Activated CD4-positive, alpha-beta T cell treated with anti-CD3 and anti-CD28 coated beads, Interleukin-2, amount 10 ng/mL, durations not matched to agents 24 days and 14 days (primary cell): ENCODE measurements around the gene KATNB1. TPM values are rescaled to one million over a fixed set of nuclear protein-coding genes. Genes with fewer than 3 reads are reported as not detected.
A peak's percentile ranks its signal among the peaks of the same experiment; 100 is the strongest.
"Not testable (repeated sequence)": the region's sequence is repeated elsewhere in the genome, so short reads cannot be mapped to it uniquely, and the experiment has no call there.

Experiments used
- DNase-seq: peaks from one replicate; pipeline ENCODE4 v3.0.0; 2022
- H3K27ac Mint-ChIP-seq: one replicate; pipeline ENCODE4 v1.8.0; 2022; ENCODE audit warnings: mild to moderate bottlenecking, mixed read lengths
- H3K27me3 Mint-ChIP-seq: one replicate; pipeline ENCODE4 v1.8.0; 2022; ENCODE audit warnings: mixed read lengths
- H3K36me3 Mint-ChIP-seq: one replicate; pipeline ENCODE4 v1.8.0; 2022; ENCODE audit warnings: low read depth, mild to moderate bottlenecking, mixed read lengths
- H3K4me1 Mint-ChIP-seq: one replicate; pipeline ENCODE4 v1.8.0; 2021; ENCODE audit warnings: mixed read lengths
- H3K4me3 Mint-ChIP-seq: one replicate; pipeline ENCODE4 v1.8.0; 2022; ENCODE audit warnings: mild to moderate bottlenecking, moderate library complexity, mixed read lengths
- H3K9me3 Mint-ChIP-seq: one replicate; pipeline ENCODE4 v1.8.0; 2021; ENCODE audit warnings: mixed read lengths
- intact Hi-C: fragments of 100-400 bp; cut with micrococcal nuclease; formaldehyde crosslinking; loops from one replicate; pipeline ENCODE4 v1.15.1; 2023
- total RNA-seq: library from RNA; stranded (reverse); gene quantifications from 2 replicates; pipeline ENCODE4 v1.2.3, GENCODE V29; 2022

KATNB1 gene
- total RNA-seq, 1 donor from 2014 or later, result 45.0 TPM

DNA sequence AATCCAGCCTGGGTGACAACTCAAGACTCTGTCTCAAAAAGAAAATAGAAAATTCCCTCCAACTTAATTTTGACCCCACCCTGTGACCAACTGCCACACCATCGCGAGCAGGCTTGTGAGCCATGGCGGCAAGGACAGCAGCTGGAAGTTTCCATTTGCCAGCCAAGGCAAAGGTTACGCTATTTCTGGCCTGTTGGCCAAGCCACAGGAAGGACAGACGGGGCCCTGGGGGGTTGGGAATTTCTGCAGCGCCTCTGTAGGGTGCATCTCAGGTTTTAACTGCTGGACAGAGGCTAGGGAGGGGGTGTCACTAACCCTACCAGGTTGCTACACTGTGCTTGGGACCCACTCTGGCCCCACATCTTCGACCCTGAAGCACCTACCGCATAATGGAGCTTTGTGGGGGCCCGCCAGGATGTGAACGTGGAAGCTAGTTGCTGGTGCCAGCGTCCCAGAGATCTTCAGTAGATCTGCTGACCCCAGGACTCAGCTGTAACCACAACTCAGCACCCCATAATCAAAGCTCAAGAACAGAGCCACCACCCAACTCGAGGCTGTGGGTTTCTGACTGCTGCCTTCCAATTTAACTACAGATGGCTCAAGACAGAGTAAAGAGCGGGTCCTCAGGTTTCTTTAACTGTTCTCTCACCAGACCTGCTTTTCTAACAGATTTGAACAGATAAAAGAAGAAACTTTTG lies 55.8 kb downstream of the KATNB1 start:
- Mint-ChIP-seq H3K36me3 (no peaks in the 10 kb centered on the region), H3K27ac (no peak overlapping the region), H3K9me3 (no peaks in the 10 kb centered on the region), H3K4me1 (peaks cover 1% of the 10 kb centered on the region), H3K4me3 (no peak overlapping the region), H3K27me3 (peaks cover 3% of the 10 kb centered on the region)
- intact Hi-C loops, result no loop called here
- DNase-seq, result no peak

DNA sequence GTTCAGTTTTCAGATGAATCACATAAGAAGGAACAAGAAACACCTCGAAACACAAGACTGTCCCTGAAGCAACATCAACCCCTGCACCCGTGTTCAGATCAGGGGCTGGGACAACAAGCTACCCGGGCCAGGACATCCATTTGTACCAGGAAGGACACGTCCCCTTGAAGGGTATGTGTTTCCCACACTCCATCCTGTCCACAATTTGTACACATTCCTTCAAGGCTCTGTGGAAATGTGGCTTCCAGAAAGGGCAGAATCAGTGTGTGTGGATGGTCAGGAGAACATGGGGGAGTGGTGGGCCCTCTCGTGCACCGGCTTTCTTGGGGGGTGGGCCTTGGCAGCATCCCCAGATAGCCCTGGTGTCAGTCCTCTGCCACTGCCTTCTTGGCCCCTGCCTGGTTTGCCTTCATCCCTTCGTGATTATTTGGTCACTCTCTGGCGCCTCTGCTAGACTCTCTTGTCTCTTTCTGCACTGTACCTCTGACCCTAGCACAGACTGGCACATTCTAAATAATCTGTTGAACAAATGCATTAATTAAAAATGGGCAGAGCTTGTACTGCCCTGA lies 56.4 kb downstream of the KATNB1 start:
- intact Hi-C loops, result no loop called here
- Mint-ChIP-seq H3K4me3 (no peak overlapping the region), H3K9me3 (no peaks in the 10 kb centered on the region), H3K27me3 (peaks cover 5% of the 10 kb centered on the region), H3K4me1 (peaks cover 1% of the 10 kb centered on the region), H3K27ac (no peak overlapping the region), H3K36me3 (no peaks in the 10 kb centered on the region)
- DNase-seq, result no peak

DNA sequence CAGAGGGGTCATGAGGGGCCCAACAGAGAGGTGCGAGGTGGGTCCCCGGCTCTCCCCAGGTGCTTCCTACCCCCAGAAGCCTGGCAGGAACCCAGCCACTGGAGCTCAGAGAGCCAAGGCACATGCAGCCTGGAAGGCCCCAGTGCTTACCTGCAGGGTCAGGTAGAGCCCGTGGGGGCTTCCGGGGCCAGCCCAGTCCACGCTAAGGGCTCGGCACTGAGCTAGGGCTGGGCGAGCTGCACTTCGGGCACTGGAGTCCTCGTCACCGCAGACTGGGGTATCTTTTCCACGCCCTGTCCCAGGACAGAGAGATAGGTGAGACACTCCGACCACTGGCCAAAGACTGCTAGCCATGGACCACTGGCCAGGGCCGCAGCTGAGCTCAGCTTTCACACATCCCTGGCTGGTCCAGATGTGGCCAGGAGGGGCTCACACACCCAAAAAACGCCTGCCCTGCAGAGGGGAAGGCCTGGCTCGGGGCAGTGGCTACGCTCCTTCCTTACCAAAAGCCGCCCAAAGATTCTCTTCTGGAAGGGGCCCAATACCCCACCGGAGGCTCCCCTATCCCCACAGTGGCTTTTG lies 59.4 kb downstream of the KATNB1 start:
- no peaks in the 10 kb centered on the region for H3K9me3 Mint-ChIP-seq
- intact Hi-C loops, result no loop called here
- H3K27ac Mint-ChIP-seq, result no peak overlapping the region

DNA sequence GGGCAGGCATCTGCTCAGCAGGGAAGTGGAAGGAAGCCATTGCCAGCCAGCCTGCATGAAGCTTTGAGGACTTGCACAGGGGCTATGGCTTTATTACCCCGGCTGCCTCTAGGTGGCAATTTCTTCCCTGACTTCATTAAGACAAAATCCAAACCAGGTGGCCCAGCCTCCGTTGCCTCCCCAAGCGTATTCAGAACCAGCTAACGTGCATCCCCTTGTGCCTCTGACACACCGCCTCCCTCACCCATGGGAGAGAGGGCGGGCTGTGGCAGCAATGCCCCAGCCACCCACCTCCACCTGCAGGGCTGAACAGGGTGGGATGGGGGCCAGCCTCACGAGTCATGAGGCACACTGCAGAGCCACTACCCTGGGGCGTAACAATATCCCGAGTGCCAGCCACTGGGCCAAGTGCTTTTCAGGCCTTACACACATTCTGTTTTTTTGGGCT lies 59.9 kb downstream of the KATNB1 start:
- Mint-ChIP-seq H3K36me3 (no peaks in the 10 kb centered on the region), H3K4me1 (peaks cover 18% of the 10 kb centered on the region), H3K9me3 (no peaks in the 10 kb centered on the region), H3K4me3 (no peak overlapping the region), H3K27me3 (peaks cover 24% of the 10 kb centered on the region), H3K27ac (no peak overlapping the region)
- intact Hi-C loops, result no loop called here
- DNase-seq, result peak; percentile 79

More for the DNA sequence above, 59.4 kb downstream of the KATNB1 start:
- H3K36me3 Mint-ChIP-seq, result no peaks in the 10 kb centered on the region
- DNase-seq, result no peak
- peaks cover 20% of the 10 kb centered on the region for H3K27me3 Mint-ChIP-seq
- no peak overlapping the region for H3K4me3 Mint-ChIP-seq
- peaks cover 14% of the 10 kb centered on the region for H3K4me1 Mint-ChIP-seq

DNA sequence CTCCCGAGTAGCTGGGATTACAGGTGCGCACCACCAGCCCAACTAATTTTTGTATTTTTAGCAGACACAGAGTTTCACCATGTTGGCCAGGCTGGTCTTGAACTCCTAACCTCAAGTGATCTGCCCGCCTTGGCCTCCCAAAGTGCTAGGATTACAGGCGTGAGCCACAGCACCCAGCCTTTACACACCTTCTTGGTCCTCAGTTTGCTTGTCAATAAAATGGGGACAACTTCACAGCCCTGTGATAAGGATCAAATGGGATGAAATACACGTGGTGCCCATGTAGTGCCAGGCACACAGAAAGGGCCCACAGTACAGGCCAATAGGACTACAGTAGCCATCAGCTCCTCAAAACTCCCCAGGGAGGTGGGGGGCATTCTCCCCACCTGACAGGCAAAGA lies 60.4 kb downstream of the KATNB1 start:
- peaks cover 19% of the 10 kb centered on the region for H3K4me1 Mint-ChIP-seq
- DNase-seq, H3K9me3 Mint-ChIP-seq, intact Hi-C loops, H3K4me3 Mint-ChIP-seq, H3K27ac Mint-ChIP-seq, H3K36me3 Mint-ChIP-seq: not testable (repeated sequence)
- H3K27me3 Mint-ChIP-seq, result peaks cover 29% of the 10 kb centered on the region

DNA sequence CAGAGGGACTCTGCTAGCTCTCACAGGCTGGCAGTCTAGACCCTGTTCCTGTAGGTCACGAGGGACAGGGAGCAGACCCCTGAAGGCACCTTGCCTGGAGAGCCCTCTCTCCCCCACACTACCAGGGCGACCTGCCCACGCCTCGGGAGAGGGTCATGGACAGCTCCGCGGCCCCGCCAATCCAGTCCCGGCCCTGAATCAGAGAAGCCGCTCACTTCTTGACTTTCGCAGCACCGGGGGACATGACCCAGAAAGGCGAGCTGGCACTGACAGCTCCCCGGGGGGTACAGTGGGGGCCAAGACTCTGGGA lies 61.6 kb downstream of the KATNB1 start:
- no peaks in the 10 kb centered on the region for H3K9me3 Mint-ChIP-seq
- H3K27me3 Mint-ChIP-seq, result peaks cover 34% of the 10 kb centered on the region
- no peak overlapping the region for H3K27ac Mint-ChIP-seq
- intact Hi-C loops, result no loop called here
- H3K4me1 Mint-ChIP-seq, result peaks cover 19% of the 10 kb centered on the region
- H3K4me3 Mint-ChIP-seq, result no peak overlapping the region
- H3K36me3 Mint-ChIP-seq, result no peaks in the 10 kb centered on the region
- no peak for DNase-seq

DNA sequence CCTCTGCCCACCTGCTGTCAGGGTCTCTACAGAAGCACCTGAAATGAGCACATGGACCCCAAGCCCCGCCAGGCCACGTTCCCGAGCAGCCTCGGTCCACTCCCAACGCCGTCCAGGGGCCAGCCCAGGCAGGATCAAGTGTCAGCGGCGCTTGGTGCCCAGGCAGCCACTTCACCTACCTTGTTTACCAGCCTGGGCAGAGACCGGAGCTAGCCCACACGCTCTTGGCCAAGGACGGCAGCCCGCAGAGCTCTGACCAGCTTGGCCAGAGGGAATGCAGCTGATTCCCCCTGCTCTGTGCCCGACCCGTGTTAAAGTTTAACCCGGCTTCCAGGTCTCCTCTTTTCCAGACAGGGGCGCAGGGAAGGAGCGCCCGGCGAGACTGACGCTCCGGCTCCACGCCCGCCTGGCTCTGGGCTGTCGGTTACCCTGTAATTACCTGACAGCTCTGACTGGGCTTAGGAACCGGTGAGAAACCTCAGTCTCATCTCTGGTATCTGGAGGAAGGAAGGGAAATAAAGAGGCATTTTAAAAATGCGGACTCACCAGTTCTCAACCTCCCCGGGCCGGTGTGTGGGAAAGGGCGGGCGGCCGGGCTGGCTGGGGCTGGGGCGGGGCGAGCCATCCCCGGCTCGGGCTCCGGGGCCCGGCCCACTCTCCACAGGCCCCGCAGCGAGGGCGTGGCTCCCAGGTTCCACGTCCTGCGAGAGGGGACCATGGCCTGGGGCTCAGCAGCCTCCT lies 62.1 kb downstream of the KATNB1 start:
- Mint-ChIP-seq H3K4me3 (no peak overlapping the region), H3K4me1 (peaks cover 21% of the 10 kb centered on the region), H3K27ac (no peak overlapping the region), H3K36me3 (no peaks in the 10 kb centered on the region), H3K9me3 (no peaks in the 10 kb centered on the region), H3K27me3 (peaks cover 35% of the 10 kb centered on the region)
- no peak for DNase-seq
- intact Hi-C loops, result no loop called here

DNA sequence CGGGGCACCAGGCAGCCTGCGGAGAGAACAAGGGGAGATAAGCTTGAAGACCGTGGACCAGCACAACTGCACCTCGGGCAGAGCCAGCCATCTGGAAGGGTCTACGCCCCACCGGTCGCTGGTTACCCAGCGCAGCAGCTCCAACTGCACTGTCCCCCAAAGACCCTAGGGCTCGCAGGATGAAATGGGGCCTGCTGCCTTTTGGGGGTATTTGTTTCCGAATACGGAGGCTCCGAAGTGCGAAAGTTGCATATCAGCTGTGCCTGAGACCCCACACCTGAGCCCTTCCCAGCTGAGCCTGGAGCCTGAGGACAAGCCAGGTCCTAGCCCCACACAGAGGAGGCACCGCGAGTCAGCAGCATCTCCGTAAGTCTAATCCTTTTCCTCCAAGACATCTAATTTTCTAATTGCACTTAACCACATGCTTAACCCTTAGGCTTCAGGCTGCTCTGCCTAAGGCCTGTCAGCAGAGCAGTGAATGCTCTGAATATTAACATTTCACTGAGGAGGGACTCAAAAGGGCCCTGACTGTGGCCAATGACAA lies 62.8 kb downstream of the KATNB1 start:
- no peak overlapping the region for H3K4me3 Mint-ChIP-seq
- H3K9me3 Mint-ChIP-seq, result no peaks in the 10 kb centered on the region
- H3K27me3 Mint-ChIP-seq, result peaks cover 42% of the 10 kb centered on the region
- intact Hi-C loops, result no loop called here
- no peak for DNase-seq
- no peaks in the 10 kb centered on the region for H3K36me3 Mint-ChIP-seq
- no peak overlapping the region for H3K27ac Mint-ChIP-seq
- peaks cover 25% of the 10 kb centered on the region for H3K4me1 Mint-ChIP-seq

DNA sequence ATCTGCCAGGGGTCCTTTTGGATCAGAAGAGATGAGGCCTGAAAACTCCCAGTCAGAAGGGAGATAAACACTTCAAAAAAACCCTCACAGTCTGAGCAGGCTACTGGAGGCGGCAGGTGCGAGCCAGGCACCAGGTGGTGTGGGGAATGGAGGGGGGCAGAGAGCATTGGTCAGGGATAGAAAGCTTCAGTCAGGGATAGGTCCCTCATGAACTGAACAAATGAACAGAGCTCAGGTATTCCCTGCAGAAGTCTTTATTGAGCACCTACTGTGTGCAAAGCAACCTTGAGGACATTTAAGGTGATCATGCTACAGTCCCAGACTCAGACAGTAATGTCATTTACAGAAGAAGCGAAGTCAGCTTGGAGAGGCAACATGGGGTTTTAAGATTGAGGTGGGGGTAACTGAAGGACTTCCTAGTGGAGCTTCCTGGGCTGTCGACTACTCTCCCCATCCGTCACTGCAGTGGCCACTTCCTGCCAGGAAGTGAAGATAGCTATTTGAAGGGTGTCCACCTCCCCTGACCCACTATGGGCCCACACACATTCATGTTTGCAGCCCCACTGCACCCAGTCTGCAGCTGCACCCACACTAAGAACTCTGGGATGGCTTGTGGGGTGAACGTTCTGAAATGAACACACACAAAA lies 63.5 kb downstream of the KATNB1 start:
- H3K36me3 Mint-ChIP-seq, result no peaks in the 10 kb centered on the region
- peaks cover 47% of the 10 kb centered on the region for H3K27me3 Mint-ChIP-seq
- intact Hi-C loops, result no loop called here
- no peaks in the 10 kb centered on the region for H3K9me3 Mint-ChIP-seq
- H3K4me1 Mint-ChIP-seq, result peaks cover 25% of the 10 kb centered on the region
- no peak for DNase-seq
- H3K27ac Mint-ChIP-seq, result no peak overlapping the region
- no peak overlapping the region for H3K4me3 Mint-ChIP-seq

DNA sequence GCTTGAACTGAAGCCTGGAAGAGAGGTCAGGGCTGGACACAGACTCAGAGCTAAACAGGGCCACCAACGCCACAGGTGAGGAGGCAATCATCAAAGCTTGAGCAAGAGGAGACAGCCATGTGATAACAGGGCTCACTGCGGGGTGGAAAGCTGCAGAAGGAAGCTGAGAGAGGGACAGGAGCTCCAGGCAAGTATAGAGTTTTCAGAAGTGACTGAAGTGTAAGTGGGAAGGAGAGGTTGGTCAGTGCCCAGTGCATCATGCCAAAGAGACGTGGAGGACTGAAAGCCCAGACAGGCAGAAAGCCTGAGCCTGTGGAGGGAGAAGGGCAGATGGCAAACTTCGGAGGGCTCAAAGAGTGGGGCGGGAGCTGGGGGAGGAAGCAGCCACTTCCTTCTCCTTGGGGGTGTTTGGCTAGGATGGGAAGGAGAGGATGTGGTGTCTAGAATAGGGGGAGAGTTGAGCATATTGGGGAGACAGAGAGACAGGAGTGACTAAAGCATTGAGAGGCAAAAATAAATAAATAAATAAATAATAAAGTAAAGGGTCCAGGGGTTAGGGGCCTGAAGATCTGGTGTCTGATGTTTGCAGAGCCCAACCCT lies 64.1 kb downstream of the KATNB1 start:
- Mint-ChIP-seq H3K9me3 (no peaks in the 10 kb centered on the region), H3K36me3 (no peaks in the 10 kb centered on the region), H3K4me1 (peaks cover 25% of the 10 kb centered on the region), H3K4me3 (peak overlapping the region; percentile 5), H3K27me3 (peaks cover 50% of the 10 kb centered on the region), H3K27ac (peak overlapping the region; percentile 56)
- intact Hi-C loops, result loop anchor here (10.0 kb wide), 1 partner anchor 225 kb away; no protein-coding TSS in a partner anchor
- DNase-seq, result no peak

DNA sequence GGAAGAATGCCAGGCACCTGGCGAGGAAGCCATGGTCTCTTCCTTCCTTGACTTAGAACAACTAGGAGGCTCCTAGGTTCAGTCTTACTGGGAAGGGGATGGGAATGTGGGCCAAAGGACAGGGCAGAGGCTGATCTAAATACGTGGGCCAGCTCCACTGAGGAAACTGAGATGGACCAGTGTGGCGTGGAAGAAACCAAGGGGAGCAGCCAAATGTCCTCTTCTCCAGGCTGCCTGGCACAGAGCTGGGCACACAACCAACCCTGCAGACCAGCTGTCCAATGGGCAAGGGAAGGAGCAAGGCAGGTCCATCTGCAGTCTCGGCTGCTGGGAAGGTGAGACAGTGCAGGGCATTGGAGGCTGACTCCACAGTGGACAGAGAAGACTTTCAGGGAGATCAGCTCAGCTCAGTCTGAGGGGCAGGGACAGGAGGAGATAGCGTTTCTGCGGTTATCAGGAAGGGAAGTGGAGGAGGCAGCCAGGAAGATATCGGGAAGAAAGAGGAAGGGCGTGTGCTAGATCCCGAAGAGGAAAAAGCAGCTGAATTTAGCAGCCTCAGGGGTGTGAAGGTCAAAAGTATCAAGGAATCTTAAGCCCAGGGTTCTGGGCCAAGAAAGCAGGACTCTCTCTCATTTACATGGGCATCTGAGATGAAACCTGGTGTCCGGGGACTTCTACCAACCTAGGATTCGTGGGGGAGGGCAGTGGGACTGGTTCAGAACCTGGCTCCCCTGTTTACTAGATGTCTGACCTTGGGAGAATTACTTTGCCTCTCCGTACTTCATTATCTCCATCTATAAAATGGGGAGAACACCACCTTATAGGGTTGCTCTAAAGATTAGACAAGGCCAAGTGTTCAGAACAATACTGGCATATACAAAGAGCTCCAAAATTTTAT lies 64.9 kb downstream of the KATNB1 start:
- H3K4me1 Mint-ChIP-seq, result peaks cover 24% of the 10 kb centered on the region
- H3K27me3 Mint-ChIP-seq, result peaks cover 52% of the 10 kb centered on the region
- no peak for DNase-seq
- no peak overlapping the region for H3K4me3 Mint-ChIP-seq
- no peak overlapping the region for H3K27ac Mint-ChIP-seq
- H3K36me3 Mint-ChIP-seq, result no peaks in the 10 kb centered on the region
- no peaks in the 10 kb centered on the region for H3K9me3 Mint-ChIP-seq
- intact Hi-C loops, result loop anchor here (10.0 kb wide), 1 partner anchor 226 kb away; no protein-coding TSS in a partner anchor

DNA sequence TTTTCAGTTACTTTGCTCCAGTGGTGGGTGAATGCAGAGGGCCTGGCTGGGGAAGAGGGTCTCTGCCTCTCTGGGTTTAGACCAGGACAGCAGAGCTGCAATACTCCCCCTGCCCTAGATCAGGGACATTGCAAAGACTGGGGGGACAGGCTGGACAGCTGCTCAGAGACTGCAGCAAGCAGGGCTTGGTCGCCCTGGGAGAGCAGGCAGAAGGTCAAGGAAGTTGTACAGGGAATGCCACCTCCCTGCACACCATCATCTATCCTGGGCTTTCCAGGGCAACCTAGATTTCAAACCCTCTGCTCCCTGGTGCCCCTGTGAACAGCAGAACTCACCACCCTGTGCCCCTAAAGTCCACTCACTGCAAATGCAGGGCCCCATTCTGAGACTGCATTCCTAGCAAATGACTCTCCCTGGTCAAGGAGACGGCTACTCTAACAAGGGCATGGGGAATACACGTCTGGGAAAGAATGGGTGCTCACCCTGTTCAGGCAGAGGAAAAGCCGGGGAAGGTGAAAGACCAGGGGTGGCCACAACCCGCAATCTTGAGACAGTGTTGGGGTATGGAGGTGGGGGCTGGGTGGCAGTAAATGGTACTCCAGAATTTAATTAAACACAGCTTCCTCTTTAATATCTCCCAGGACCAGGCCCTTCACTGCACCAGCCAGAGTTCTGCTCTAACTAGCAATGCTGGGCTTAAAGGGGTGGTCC lies 65.7 kb downstream of the KATNB1 start:
- Mint-ChIP-seq H3K9me3 (no peaks in the 10 kb centered on the region), H3K27ac (peak overlapping the region; percentile 15), H3K27me3 (peaks cover 58% of the 10 kb centered on the region), H3K4me3 (peak overlapping the region; percentile 19), H3K36me3 (no peaks in the 10 kb centered on the region), H3K4me1 (peaks cover 23% of the 10 kb centered on the region)
- no peak for DNase-seq
- intact Hi-C loops, result loop anchor here (10.0 kb wide), 1 partner anchor 226 kb away; no protein-coding TSS in a partner anchor
